MCF 10A (cell line): ENCODE data around the gene DCDC2. TPM values are rescaled to one million over a fixed set of nuclear protein-coding genes. Genes with fewer than 3 reads are reported as not detected.

Experiments
- Bru-seq: library from RNA; stranded (reverse); fragments of 400-500 nt; gene quantifications from one replicate; lab custom pipeline; 2021; lab: Mats Ljungman, UMichigan
- BruChase-seq, 2 experiments: library from RNA; stranded (reverse); fragments of 400-500 nt; gene quantifications; one replicate each; lab custom pipeline; 2021; lab: Mats Ljungman, UMichigan
- BruUV-seq: library from RNA; stranded (reverse); fragments of 400-500 nt; replicated peaks from 2 replicates; lab custom pipeline; 2021; lab: Mats Ljungman, UMichigan
- CTCF ChIA-PET: fragments of 300-600 bp; sonication (Branson Sonifier 250); formaldehyde crosslinking; extraction: SDS; loops from one replicate; lab custom pipeline; 2021; ENCODE audit warnings: antibody characterized with exemption, inconsistent platforms; lab: Yijun Ruan, JAX
- POLR2A ChIA-PET: fragments of 300-600, 350-650 bp; sonication (Branson Sonifier 250); formaldehyde crosslinking; extraction: SDS; loops from one replicate; lab custom pipeline; 2020; ENCODE audit warnings: antibody characterized with exemption, inconsistent platforms; lab: Yijun Ruan, JAX
- DNase-seq: peaks from one replicate; pipeline ENCODE4 v3.0.0-alpha.2; 2018; ENCODE audit not compliant: unreplicated experiment
- H3K27ac Mint-ChIP-seq: one replicate; pipeline ENCODE4 v1.8.0; 2022; ENCODE audit warnings: mild to moderate bottlenecking, low read depth, mixed read lengths; ENCODE audit not compliant: unreplicated experiment
- H3K27me3 Mint-ChIP-seq: one replicate; pipeline ENCODE4 v1.8.0; 2022; ENCODE audit warnings: mixed read lengths; ENCODE audit not compliant: insufficient read depth, unreplicated experiment
- H3K36me3 Mint-ChIP-seq: one replicate; pipeline ENCODE4 v1.8.0; 2022; ENCODE audit warnings: mild to moderate bottlenecking, moderate library complexity, mixed read lengths; ENCODE audit not compliant: insufficient read depth, unreplicated experiment
- H3K4me1 Mint-ChIP-seq: one replicate; pipeline ENCODE4 v1.8.0; 2022; ENCODE audit warnings: mixed read lengths; ENCODE audit not compliant: insufficient read depth, unreplicated experiment
- H3K4me3 Mint-ChIP-seq: one replicate; pipeline ENCODE4 v1.8.0; 2022; ENCODE audit warnings: mild to moderate bottlenecking, moderate library complexity, mixed read lengths; ENCODE audit not compliant: unreplicated experiment
- H3K9me3 Mint-ChIP-seq: one replicate; pipeline ENCODE4 v1.8.0; 2022; ENCODE audit warnings: mixed read lengths; ENCODE audit not compliant: unreplicated experiment
- intact Hi-C: fragments of 100-400 bp; cut with micrococcal nuclease; formaldehyde crosslinking; loops from 2 replicates; pipeline ENCODE4 v1.14.1; 2022
- long read RNA-seq: library from polyadenylated mRNA; stranded (forward); transcript quantifications from one replicate; pipeline ENCODE4 v2.0.0, GENCODE V29; 2022
- total RNA-seq: library from RNA; stranded (reverse); gene quantifications from 2 replicates; pipeline ENCODE4 v1.2.3, GENCODE V29; 2022
- TF ChIP-seq, protein P1 (sequence below): fragments of 200-600 bp; IDR thresholded peaks from one replicate; pipeline ENCODE4 v1.8.0; 2022; ENCODE audit warnings: antibody characterized with exemption, mild to moderate bottlenecking; ENCODE audit not compliant: unreplicated experiment

Gene DCDC2
- total RNA-seq, result 0.52 TPM in 1 of 2 replicates, not detected in the other
- percentile 10 among the genes with signal in this experiment for Bru-seq, nascent RNA
- percentile 10 among the genes with signal in this experiment for BruChase-seq, experiment 1, labeled RNA remaining after a 6-hour chase
- BruChase-seq, experiment 2, labeled RNA remaining after a 2-hour chase, result percentile 9 among the genes with signal in this experiment
- long read RNA-seq, result 0 reads

DNA sequence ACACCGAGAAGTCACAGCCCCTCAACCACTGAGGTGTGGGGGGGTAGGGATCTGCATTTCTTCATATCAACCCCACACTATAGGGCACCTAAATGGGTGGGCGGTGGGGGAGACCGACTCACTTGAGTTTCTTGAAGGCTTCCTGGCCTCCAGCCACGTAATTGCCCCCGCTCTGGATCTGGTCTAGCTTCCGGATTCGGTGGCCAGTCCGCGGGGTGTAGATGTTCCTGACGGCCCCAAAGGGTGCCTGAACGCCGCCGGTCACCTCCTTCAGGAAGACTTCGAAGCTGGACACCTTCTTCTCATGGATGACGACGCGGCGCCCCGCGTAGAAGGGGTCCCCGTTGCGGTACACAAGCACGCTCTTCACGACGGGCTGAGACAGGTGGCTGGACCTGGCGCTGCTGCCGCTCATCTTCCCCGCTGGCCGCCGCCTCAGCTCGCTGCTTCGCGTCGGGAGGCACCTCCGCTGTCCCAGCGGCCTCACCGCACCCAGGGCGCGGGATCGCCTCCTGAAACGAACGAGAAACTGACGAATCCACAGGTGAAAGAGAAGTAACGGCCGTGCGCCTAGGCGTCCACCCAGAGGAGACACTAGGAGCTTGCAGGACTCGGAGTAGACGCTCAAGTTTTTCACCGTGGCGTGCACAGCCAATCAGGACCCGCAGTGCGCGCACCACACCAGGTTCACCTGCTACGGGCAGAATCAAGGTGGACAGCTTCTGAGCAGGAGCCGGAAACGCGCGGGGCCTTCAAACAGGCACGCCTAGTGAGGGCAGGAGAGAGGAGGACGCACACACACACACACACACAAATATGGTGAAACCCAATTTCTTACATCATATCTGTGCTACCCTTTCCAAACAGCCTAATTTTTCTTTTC is at the start of gene DCDC2:
TSS of gene DCDC2 (minus strand) at position 724 of the 883 bp plus-strand sequence. CDS start at position 415, 309 bp downstream.
- no TSS peak for BruUV-seq
- POLR2A ChIA-PET, result no interaction called here
- intact Hi-C loops, result no loop called here
- no peaks in the 10 kb centered on the region for H3K9me3 Mint-ChIP-seq
- no peaks in the 10 kb centered on the region for H3K36me3 Mint-ChIP-seq
- CTCF ChIA-PET, result interaction anchor here (1.0 to 1.3 kb wide), 2 partner anchors 17 to 74 kb away, joined by 3 to 5 read pairs; no protein-coding TSS in a partner anchor
- peaks cover 4% of the 10 kb centered on the region for H3K4me1 Mint-ChIP-seq
- no peak for DNase-seq
- H3K27me3 Mint-ChIP-seq, result peaks cover 3% of the 10 kb centered on the region
- peak within 1 kb of the TSS; percentile 8 for H3K4me3 Mint-ChIP-seq
- H3K27ac Mint-ChIP-seq, result no peak within 1 kb of the TSS
- TF ChIP-seq, protein P1, sequence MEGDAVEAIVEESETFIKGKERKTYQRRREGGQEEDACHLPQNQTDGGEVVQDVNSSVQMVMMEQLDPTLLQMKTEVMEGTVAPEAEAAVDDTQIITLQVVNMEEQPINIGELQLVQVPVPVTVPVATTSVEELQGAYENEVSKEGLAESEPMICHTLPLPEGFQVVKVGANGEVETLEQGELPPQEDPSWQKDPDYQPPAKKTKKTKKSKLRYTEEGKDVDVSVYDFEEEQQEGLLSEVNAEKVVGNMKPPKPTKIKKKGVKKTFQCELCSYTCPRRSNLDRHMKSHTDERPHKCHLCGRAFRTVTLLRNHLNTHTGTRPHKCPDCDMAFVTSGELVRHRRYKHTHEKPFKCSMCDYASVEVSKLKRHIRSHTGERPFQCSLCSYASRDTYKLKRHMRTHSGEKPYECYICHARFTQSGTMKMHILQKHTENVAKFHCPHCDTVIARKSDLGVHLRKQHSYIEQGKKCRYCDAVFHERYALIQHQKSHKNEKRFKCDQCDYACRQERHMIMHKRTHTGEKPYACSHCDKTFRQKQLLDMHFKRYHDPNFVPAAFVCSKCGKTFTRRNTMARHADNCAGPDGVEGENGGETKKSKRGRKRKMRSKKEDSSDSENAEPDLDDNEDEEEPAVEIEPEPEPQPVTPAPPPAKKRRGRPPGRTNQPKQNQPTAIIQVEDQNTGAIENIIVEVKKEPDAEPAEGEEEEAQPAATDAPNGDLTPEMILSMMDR, result no peak

DNA sequence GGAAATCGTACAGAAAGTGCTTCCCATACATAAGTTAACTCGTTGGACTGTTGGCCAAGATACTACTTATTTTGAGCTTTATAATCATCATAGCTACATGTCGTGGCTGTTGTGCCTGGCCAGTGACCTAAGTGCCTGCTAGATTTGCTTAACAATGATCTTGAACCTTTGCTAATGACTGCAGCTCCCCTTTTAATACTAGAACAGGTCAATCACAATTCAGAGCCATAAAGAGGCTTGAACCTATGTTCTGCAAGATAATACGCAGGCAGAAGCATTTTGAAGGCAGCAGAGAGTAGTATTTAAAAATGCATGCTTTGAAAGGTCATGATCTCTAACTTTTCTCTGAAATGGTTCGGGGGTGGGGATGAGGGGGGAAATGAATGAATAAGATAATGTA is 47.4 kb upstream of the DCDC2 start:
- Mint-ChIP-seq H3K4me3 (no peak overlapping the region), H3K4me1 (peaks cover 11% of the 10 kb centered on the region), H3K27ac (no peak overlapping the region), H3K36me3 (peaks cover 38% of the 10 kb centered on the region), H3K9me3 (no peaks in the 10 kb centered on the region), H3K27me3 (no peaks in the 10 kb centered on the region)
- BruUV-seq, result no TSS peak
- POLR2A ChIA-PET, result interaction anchor here (1.1 to 1.3 kb wide), 2 partner anchors 10 to 45 kb away, joined by 3 to 4 read pairs; no protein-coding TSS in a partner anchor
- CTCF ChIA-PET, result interaction anchor here (0.7 to 1.3 kb wide), 3 partner anchors 45 to 1439 kb away, joined by 3 read pairs; no protein-coding TSS in a partner anchor
- TF ChIP-seq, protein P1, result no peak
- intact Hi-C loops, result no loop called here
- no peak for DNase-seq

DNA sequence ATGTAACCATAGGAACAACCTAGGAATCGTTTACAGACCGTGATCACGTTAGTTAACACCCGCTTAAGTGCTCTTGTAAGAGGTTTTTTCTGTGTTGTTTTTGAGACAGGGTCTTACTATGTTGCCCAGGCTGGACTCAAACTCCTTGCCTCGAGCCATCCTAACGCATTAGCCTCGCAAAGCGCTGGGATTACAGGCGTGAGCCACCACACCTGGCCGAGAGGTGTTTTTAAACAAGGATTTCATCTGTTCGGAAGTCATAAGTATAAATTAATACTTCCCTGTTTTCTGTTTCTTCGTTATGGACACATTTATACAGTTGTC is 45.6 kb upstream of the DCDC2 start:
- H3K27me3 Mint-ChIP-seq, result no peaks in the 10 kb centered on the region
- peaks cover 11% of the 10 kb centered on the region for H3K4me1 Mint-ChIP-seq
- peak; percentile 34 for DNase-seq
- intact Hi-C loops, result no loop called here
- H3K27ac Mint-ChIP-seq, result peak overlapping the region; percentile 88
- TF ChIP-seq, protein P1, result no peak
- H3K36me3 Mint-ChIP-seq, result peaks cover 24% of the 10 kb centered on the region
- ChIA-PET POLR2A (interaction anchor here (0.7 to 1.6 kb wide), 4 partner anchors 11 to 314 kb away, joined by 3 to 4 read pairs (median 3); no protein-coding TSS in a partner anchor), CTCF (interaction anchor here (1.4 kb wide), 1 partner anchor 120 kb away, joined by 10 read pairs; no protein-coding TSS in a partner anchor)
- H3K9me3 Mint-ChIP-seq, result no peaks in the 10 kb centered on the region
- no TSS peak for BruUV-seq
- peak overlapping the region; percentile 97 for H3K4me3 Mint-ChIP-seq
